Measurements from ENCODE around the gene GPX2. TPM values are rescaled to one million over a fixed set of nuclear protein-coding genes. Genes with fewer than 3 reads are reported as not detected.

Gene GPX2
- total and polyA plus RNA-seq, 2 of the 8 experiments (the other 6 are each of a cell fraction or from before 2014, with no cell fraction given): 0.30 to 0.89 TPM

- CTCF ChIA-PET (ENCODE audit: partially characterized antibody): interaction anchor here (1.0 to 2.1 kb wide), 6 partner anchors 13 to 167 kb away, joined by 3 to 7 read pairs (median 3); no protein-coding TSS in a partner anchor
- Histone ChIP-seq H3K4me1 (replicated peaks in 1 of 4; ENCODE audit: control insufficient read depth in 3 of 4, insufficient read depth in 4 of 4, low read length in 3 of 4) (peaks cover 0 to 8% (median 2%) of the 10 kb centered on the region in 4 experiments; a peak in 4 of 7 replicates), H3K23ac (ENCODE audit: insufficient read length) (no peak overlapping the region), H3K79me1 (ENCODE audit: low read depth, low read length) (no peaks in the 10 kb centered on the region; the same call in 1 of the 2 replicates), H2AFZ (ENCODE audit: low read length) (no peak overlapping the region), H3K79me2 (ENCODE audit: control insufficient read depth in 1 of 2, insufficient read depth in 2 of 2, low read length in 2 of 2) (no peaks in the 10 kb centered on the region), H4K5ac (ENCODE audit: insufficient read length, low read depth, low read length) (no peak overlapping the region), H2BK120ac (replicated peaks; ENCODE audit: low read depth, low read length) (no peak overlapping the region), H2BK5ac (ENCODE audit: low read depth, low read length) (no peak overlapping the region), H3K23me2 (ENCODE audit: low read depth, low read length) (no peaks in the 10 kb centered on the region; the same call in 1 of the 2 replicates), H3K9me3 (ENCODE audit: insufficient read depth in 2 of 2, low read depth in 1 of 2, low read length in 1 of 2) (no peaks in the 10 kb centered on the region), H2BK12ac (ENCODE audit: low read depth, low read length) (no peak overlapping the region), H4K8ac (ENCODE audit: extremely low read depth, insufficient read depth, low read length) (no peak overlapping the region), H4K20me1 (replicated peaks in 1 of 2; ENCODE audit: control insufficient read depth in 1 of 2, insufficient read depth in 2 of 2, low read length in 2 of 2) (no peaks in the 10 kb centered on the region), H4K91ac (replicated peaks; ENCODE audit: insufficient read length, low read length) (no peak overlapping the region), H3K4ac (replicated peaks; ENCODE audit: insufficient read length, low read depth, low read length) (no peak overlapping the region), H3K56ac (replicated peaks; ENCODE audit: insufficient read length, low read depth, low read length) (no peak overlapping the region), H3K36me3 (ENCODE audit: control insufficient read depth in 2 of 4, insufficient read depth in 4 of 4, low read length in 3 of 4) (0 out of 8 replicates have a peak, but pooled peaks cover 0 to 4% (median 0%) of the 10 kb centered on the region in 4 experiments), H3K14ac (ENCODE audit: insufficient read length) (no peak overlapping the region), H3K18ac (ENCODE audit: extremely low read depth, low read length) (no peak overlapping the region), H3K9ac (replicated peaks in 1 of 4; ENCODE audit: extremely low read depth in 1 of 4, low read depth in 3 of 4, low read length in 3 of 4) (no peak overlapping the region), H2BK20ac (ENCODE audit: low read length) (no peak overlapping the region), H3K4me2 (ENCODE audit: insufficient read depth in 1 of 2, low read depth in 2 of 2, low read length in 2 of 2) (no peak overlapping the region), H3K4me3 (ENCODE audit: extremely low read depth in 1 of 4, insufficient read depth in 2 of 4, low read depth in 3 of 4, low read length in 4 of 4) (no peak overlapping the region), H3K27me3 (replicated peaks in 1 of 4; ENCODE audit: control insufficient read depth in 3 of 4, extremely low read depth in 1 of 4, insufficient read depth in 3 of 4, low read length in 3 of 4) (no peaks in the 10 kb centered on the region), H2BK15ac (ENCODE audit: low read length) (no peak overlapping the region), H2AK5ac (ENCODE audit: low read depth, low read length) (no peak overlapping the region), H3K27ac (ENCODE audit: low read depth, low read length) (no peak overlapping the region)
- FAIRE-seq (no peak), DNase-seq (ENCODE audit: low read depth in 1 of 2, low spot score in 2 of 2) (no peak)
- WGBS, 2 experiments (ENCODE audit: extremely low coverage in 1 of 2, insufficient coverage in 1 of 2, insufficient read length in 1 of 2, insufficient replicate concordance in 2 of 2, low coverage in 1 of 2, low lambda C conversion rate in 2 of 2, missing lambda C conversion rate in 1 of 2): 85% methylated on average over 3 of the region's 3 CpGs; no CpG with 5 or more reads in 1 of the 2 experiments
- POLR2A ChIA-PET (ENCODE audit: partially characterized antibody): interaction anchor here (0.6 to 1.5 kb wide), 3 partner anchors 9 to 237 kb away, joined by 3 read pairs; no protein-coding TSS in a partner anchor
- no peak for TF ChIP-seq EGR1 (IDR thresholded peaks at IDR 0.05; ENCODE audit: borderline replicate concordance, low read depth, low read length)
- TF ChIP-seq HDAC2 (IDR thresholded peaks at IDR 0.05; ENCODE audit: borderline replicate concordance in 1 of 2, low read depth in 2 of 2, low read length in 2 of 2): no peak
- TF ChIP-seq, protein P1, sequence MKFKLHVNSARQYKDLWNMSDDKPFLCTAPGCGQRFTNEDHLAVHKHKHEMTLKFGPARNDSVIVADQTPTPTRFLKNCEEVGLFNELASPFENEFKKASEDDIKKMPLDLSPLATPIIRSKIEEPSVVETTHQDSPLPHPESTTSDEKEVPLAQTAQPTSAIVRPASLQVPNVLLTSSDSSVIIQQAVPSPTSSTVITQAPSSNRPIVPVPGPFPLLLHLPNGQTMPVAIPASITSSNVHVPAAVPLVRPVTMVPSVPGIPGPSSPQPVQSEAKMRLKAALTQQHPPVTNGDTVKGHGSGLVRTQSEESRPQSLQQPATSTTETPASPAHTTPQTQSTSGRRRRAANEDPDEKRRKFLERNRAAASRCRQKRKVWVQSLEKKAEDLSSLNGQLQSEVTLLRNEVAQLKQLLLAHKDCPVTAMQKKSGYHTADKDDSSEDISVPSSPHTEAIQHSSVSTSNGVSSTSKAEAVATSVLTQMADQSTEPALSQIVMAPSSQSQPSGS (IDR thresholded peaks at IDR 0.05; ENCODE audit: low read length): no peak
- TF ChIP-seq RBBP5 (IDR thresholded peaks at IDR 0.05; ENCODE audit: borderline replicate concordance, low read depth, low read length): no peak
- no peak for TF ChIP-seq GABPA (IDR thresholded peaks at IDR 0.05; ENCODE audit: borderline replicate concordance, insufficient read depth, low read length)
- TF ChIP-seq, protein P2, sequence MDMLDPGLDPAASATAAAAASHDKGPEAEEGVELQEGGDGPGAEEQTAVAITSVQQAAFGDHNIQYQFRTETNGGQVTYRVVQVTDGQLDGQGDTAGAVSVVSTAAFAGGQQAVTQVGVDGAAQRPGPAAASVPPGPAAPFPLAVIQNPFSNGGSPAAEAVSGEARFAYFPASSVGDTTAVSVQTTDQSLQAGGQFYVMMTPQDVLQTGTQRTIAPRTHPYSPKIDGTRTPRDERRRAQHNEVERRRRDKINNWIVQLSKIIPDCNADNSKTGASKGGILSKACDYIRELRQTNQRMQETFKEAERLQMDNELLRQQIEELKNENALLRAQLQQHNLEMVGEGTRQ (IDR thresholded peaks at IDR 0.05; ENCODE audit: low read length): no peak
- no peak for TF ChIP-seq JUN (IDR thresholded peaks at IDR 0.05; ENCODE audit: low read depth, low read length)
- TF ChIP-seq CREB1 (IDR thresholded peaks at IDR 0.05): no peak
- no peak for TF ChIP-seq CBX8 (IDR thresholded peaks at IDR 0.05; ENCODE audit: borderline replicate concordance, low read depth, low read length)
- no peak for TF ChIP-seq TAF1 (IDR thresholded peaks at IDR 0.05; ENCODE audit: low read depth, low read length)
- no peak for TF ChIP-seq NRF1 (IDR thresholded peaks at IDR 0.05; ENCODE audit: low read depth, low read length)
Measured at GRCh38 chr14:64939817-64940190, 2.7 kb downstream of the GPX2 start.
